K562 (cell line): ENCODE data around the gene EPB41L4A.

Source experiments
- CREB3 ChIP-seq: fragments of 450-650 bp; conservative IDR thresholded peaks from 2 replicates; pipeline ENCODE4 v1.6.1; 2016; ENCODE audit warnings: missing genetic modification characterization, low read depth, mild to moderate bottlenecking, missing compliant biosample characterization, moderate library complexity
- CTCF ChIP-seq, 3 experiments: IDR thresholded peaks in 2 of 3; conservative IDR thresholded peaks in 1 of 3; 2 replicates each; pipeline ENCODE4 v1.5.1; 2011 to 2012; ENCODE audit warnings: low read length in 3 of 3, mild to moderate bottlenecking in 3 of 3, control low read depth in 2 of 3, improper control_type of control experiment in 1 of 3, inconsistent platforms in 1 of 3, low read depth in 1 of 3, mixed read lengths in 1 of 3, moderate library complexity in 1 of 3; ENCODE audit not compliant: insufficient read depth in 2 of 3
- E2F1 ChIP-seq: sonication (generic); formaldehyde crosslinking; IDR thresholded peaks from 2 replicates; pipeline ENCODE4 v1.8.1; 2023; ENCODE audit warnings: mild to moderate bottlenecking, missing genetic modification reagents, moderate library complexity
- JUND ChIP-seq, 2 experiments: IDR thresholded peaks; 2 replicates in 1 of 2; 3 replicates in 1 of 2; pipeline ENCODE4 v1.6.1; 2011; ENCODE audit warnings: borderline replicate concordance in 2 of 2, low read depth in 2 of 2, low read length in 2 of 2, improper control_type of control experiment in 1 of 2, missing biosample characterization in 1 of 2, missing genetic modification characterization in 1 of 2, missing genetic modification reagents in 1 of 2
- KLF1 ChIP-seq: fragments of 450-650 bp; IDR thresholded peaks from 2 replicates; pipeline ENCODE4 v1.6.1; 2016; ENCODE audit warnings: missing genetic modification characterization, missing compliant biosample characterization
- MEIS2 ChIP-seq: fragments of 450-650 bp; IDR thresholded peaks from 2 replicates; pipeline ENCODE4 v1.6.1; 2014; ENCODE audit warnings: mild to moderate bottlenecking; ENCODE audit not compliant: partially characterized antibody
- POLR2AphosphoS2 ChIP-seq: IDR thresholded peaks from 2 replicates; pipeline ENCODE4 v1.6.1; 2012; ENCODE audit warnings: low read length, improper control_type of control experiment
- THRAP3 ChIP-seq: fragments of 450-650 bp; IDR thresholded peaks from 2 replicates; pipeline ENCODE4 v1.6.1; 2016; ENCODE audit warnings: mild to moderate bottlenecking, inconsistent platforms, borderline replicate concordance
- YY1 ChIP-seq, 3 experiments: IDR thresholded peaks; 2 replicates each; pipeline ENCODE4 v1.6.1; 2011; ENCODE audit warnings: low read length in 2 of 3, mild to moderate bottlenecking in 2 of 3, moderate library complexity in 2 of 3, borderline replicate concordance in 1 of 3, control low read depth in 1 of 3, low read depth in 1 of 3; ENCODE audit not compliant: insufficient read depth in 3 of 3, insufficient replicate concordance in 2 of 3, control insufficient read depth in 1 of 3, insufficient read length in 1 of 3; ENCODE audit errors: extremely low read depth in 1 of 3
- ZFP30 ChIP-seq: fragments of 250-450 bp; sonication (Bioruptor Pico); IDR thresholded peaks from 2 replicates; pipeline ENCODE4 v1.8.0; 2022; ENCODE audit warnings: moderate library complexity, mild to moderate bottlenecking, inconsistent platforms, borderline replicate concordance
- ZNF3 ChIP-seq: fragments of 250-450 bp; sonication (Bioruptor Pico); IDR thresholded peaks from 2 replicates; pipeline ENCODE4 v1.5.0; 2021; ENCODE audit warnings: mild to moderate bottlenecking, moderate library complexity

GRCh38 chr5:112385969-112386368, 33.1 kb downstream of the EPB41L4A start:
- TF ChIP-seq ZFP30 (CRISPR knock-in tag) (no peak), POLR2AphosphoS2 (no peak), MEIS2 (no peak), CREB3 (no peak), CTCF (IDR thresholded peaks at IDR 0.05 in 2 of 3, conservative IDR thresholded peaks at IDR 0.05 in 1 of 3; ENCODE audit: insufficient read depth in 2 of 3, low read depth in 1 of 3, low read length in 3 of 3) (no peak), E2F1 (CRISPR knock-in tag) (no peak), THRAP3 (no peak), KLF1 (no peak), YY1 (IDR thresholded peaks at IDR 0.05; ENCODE audit: borderline replicate concordance in 1 of 3, control insufficient read depth in 1 of 3, extremely low read depth in 1 of 3, insufficient read depth in 3 of 3, insufficient read length in 1 of 3, insufficient replicate concordance in 2 of 3, low read depth in 1 of 3, low read length in 2 of 3) (no peak), JUND (IDR thresholded peaks at IDR 0.05; ENCODE audit: borderline replicate concordance, low read depth, low read length) (no peak), JUND (tag; IDR thresholded peaks at IDR 0.05; ENCODE audit: borderline replicate concordance, low read depth, low read length) (no peak), ZNF3 (no peak)
